Germinal center (tissue), 1 donor: ENCODE data around the gene ATP5ME.
A peak's percentile ranks its signal among the peaks of the same experiment; 100 is the strongest.
"Not testable (repeated sequence)": the region's sequence is repeated elsewhere in the genome, so short reads cannot be mapped to it uniquely, and the experiment has no call there.

Experiments used
- DNase-seq: peaks from one replicate; pipeline ENCODE4 v3.0.0; 2012; ENCODE audit warnings: mixed read lengths, low spot score

The ATP5ME gene

DNA sequence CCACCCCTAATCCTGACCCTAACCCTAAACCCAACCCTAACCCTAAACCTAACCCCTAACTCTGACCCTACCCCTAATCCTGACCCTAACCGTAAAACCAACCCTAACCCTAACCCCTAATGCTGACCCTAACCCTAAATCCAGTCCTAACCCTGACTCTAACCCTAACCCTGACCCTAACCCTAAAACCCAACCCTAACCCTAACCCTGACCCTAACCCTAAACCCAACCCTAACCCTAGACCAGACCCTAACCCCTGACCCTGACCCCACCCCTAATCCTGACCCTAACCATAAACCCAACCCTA is 30.8 kb upstream of the ATP5ME start:
- DNase-seq = no peak

DNA sequence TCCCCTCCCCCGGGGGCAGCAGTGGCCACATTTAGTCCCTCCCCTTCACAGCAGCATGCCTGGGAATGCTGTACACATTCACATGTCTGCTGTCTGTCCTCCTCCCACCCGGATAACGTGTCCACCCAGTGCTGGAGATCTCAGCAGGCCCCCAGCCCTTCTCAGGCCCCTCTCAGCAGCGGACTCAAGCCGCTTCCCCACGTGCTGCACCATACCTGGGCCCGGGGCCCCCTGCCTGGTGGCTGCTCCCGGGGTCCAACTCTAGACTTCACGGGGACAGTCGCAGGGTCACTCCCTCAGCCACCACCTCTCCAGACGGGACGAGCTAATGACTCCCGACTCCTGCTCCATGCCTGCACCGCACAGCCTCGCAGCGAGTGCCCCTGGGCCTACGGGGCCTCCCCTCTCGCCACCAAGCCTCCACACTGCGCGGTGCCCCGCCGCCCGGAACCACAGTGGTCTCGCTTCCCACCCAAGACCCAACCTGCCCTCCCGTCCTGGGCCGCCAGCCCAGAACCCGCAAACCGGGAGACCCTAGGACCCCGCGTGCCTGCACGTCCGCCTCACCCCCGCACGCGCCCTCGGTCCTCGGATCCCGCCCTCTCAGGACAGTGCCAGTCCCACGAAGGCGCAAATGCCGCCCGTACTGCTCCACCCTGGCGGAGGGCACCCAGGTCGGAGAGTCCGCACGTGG is 30.3 kb upstream of the ATP5ME start:
- DNase-seq = no peak

DNA sequence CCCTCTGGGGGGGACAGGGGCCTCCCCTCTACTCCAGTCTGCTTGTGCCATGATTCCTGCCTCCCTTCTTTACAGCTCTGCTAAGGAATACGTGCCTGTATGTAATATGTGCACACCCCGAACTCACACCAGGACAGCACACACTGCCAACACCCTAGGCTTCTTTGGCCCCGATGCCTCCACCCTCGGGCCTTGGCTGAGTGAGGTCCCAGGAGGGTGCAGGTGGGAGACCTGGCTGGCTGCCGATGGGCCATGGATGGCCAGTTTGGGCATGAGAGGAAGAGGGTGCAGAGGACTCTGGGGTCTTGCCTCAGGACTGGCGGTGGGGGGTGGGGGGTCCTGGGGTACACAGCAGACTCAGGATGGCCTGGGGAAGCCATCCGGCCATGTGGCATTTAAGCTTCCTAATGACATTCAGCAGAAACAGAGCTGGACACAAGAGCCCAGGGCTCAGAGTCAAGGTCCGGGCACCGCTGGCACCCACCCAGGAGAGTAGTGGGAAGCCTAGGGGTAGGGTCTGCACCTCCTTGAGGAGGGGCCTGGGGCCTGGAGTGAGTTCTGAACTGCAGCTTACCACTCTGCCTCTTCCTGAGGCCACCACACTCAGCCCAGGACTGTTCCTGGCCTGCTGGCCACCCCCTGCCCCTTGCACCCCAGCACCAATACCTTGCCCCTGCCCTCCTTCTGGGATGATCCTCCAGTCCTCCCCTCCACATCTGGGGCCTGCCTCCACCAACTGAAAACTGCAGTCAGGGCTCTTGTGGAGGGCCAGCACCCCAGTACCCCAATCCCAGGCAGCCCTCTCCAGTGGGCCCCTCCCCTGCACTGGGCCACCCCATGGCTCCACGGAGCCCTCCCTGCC is 29.5 kb upstream of the ATP5ME start:
- no peak for DNase-seq

DNA sequence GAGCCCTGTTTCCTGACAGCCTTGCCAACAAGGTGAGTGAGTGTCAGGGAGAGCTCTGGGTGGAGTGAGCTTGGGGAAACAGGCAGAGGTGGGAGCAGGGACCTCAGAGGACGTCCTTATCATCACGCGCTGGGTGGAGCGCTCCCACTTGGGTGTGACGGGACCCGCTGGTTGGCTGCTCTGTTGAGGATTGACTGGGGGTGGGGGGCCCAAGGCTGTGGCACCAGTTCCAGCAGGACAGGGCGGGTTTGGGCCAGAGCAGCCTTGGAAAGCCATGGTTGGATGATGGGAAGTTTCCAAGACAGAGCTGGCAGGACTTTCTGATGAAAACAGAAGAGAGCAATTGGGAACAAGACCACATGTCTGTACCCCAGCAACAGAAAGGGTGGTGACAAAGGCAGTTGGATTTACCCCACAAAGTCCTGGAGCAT is 28.6 kb upstream of the ATP5ME start:
- DNase-seq = no peak

DNA sequence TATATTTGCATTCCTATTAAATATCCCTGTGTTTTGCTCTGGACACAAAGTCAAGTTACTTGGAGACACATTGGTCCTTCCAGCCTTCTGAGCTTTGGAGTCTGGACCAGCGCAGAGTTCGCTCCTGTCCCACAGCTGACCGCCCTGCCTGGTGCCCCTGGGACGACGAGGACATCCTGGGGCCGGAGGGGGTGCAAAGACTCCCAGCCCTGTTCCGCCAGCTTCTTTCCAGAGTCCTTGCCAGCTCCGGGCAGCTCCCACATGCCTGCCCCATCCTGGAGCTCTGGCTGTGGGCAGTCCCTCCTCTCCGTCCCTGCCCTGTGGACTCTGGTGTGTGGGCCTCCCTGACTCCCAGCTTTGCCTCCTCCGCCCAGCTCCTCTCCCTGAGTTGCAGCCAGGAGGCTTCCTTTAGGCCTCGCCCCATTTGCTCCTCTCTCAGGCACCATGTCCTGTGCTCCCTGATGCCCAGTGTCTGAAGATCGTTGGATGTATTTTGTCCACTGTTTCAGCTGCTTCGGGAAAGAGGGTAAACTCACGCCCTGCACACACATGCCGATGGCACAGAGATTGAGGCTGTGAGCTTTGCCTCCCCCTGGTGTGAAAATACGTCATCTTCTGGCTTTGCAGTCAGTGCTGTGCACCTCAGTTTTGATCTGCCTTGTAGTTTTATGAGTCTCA is 26.6 kb upstream of the ATP5ME start:
- DNase-seq = no peak

DNA sequence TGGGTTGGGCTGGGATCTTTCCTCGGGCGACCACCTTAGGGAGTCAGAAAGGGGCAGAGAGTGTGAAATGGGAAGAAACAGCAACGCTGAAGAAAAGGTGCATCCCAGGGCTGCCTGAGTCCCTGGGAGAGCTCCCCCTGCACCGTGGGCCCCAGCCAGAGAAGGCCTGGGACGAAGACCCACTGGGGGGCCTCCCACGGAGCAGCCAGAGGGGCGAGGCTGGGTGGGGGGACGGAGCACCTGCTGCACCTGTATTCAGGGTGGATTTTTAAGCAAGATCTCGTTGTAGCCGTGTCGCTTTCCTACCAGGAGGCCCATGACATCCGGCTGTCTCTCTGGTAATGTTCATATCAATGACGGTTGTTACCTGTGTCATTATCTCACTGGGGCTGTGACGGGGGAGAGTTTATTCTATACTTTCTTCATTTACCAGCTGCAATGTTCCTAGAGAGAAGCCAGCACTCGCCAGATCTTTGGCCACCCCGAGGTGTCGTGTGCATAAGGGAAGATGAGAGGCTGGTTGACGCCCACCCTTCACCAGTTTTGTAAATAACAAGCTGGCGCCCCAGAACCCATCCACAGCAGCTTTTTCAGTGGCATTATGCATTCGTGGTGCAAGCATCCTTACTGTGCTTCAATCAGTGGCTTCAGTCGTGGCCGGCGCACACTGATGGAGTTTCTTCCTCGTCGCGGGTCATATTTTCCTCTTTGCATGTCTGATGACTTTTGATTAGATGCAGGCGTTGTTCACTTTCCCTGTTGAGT is 25.9 kb upstream of the ATP5ME start:
- DNase-seq = no peak

DNA sequence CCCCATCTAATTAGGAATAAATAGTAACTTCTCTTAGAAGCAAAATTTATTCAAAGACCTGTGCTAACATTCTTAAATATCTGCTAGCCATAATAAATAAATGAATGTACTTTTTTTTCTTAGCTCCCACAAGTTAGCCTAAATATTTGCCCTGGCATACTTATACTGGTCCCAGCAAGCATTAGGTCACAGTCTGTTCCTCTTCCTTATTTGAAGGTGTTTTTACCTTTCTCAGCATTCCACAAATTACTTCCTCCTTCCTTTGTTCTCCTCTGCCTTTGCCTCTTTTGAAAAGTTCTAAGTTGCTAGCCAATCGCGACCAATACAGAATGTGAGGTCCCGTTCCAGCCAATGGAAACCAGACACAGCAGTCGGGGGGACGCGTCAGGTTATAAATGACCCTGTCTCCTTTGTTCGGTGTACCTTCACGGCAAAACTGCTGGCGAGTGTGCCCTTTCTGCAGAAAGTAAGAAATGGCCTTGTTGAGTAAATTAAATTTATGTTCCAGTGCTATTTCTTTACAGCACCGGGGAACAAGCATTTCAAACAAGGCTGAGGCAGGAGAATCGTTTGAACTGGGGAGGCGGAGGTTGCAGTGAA is 20.4 kb upstream of the ATP5ME start:
- not testable (repeated sequence) for DNase-seq

DNA sequence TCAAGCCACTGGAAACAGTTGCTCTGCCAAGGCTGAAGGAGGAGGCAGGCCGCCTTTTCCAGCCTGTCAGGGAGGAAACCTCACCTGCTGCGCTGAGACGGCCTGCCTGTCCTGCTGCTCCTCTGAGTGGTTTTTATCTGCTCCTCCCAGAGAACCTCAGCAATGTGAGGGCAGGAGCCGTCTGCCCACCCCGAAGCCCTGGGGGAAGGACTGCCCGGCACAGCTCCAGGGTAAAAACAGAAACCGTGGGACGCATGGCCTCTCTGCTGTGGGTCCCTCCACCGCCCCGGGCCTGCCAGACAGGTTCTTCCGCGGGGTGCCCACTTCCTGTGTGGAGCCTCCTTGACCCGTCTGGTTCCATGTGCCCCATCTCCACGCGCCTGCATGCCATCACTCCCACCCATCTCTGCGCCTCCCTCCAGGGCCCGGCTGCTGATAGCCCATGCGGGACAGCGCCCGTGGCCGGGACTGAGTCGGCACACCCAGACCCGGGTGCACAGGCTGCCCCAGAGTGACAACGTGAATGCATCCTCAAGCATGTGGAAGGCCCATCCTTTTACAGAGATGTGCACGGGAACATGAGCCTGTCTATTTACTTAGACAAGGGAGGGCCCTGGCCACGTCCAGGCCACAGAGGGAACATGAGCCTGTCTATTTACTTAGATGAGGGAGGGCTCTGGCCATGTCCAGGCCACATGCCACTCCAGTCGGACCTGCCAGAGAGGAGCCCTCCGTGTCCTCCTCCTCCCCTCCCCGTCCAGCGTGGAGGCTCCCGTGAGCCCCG is 18.9 kb upstream of the ATP5ME start:
- no peak for DNase-seq

DNA sequence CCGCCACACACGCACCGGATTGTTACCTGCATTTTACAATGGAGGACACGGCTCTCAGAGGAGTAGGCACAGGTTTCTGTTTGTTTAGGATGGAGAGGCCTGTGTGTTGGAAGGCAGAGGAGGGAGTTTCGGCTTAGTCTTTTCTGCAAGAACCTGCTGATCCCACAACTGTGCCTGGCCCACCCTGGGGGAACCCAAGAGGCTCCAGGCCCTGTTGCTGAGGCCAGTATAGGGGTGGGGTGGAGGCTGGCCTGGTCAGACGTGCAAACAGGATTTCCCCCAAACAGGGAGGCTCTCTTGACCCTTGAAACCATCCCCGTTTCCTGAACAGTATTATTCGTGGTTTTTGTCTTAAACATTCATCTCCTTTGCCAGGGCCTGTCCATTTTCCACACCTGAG is 15.6 kb upstream of the ATP5ME start:
- DNase-seq = no peak

DNA sequence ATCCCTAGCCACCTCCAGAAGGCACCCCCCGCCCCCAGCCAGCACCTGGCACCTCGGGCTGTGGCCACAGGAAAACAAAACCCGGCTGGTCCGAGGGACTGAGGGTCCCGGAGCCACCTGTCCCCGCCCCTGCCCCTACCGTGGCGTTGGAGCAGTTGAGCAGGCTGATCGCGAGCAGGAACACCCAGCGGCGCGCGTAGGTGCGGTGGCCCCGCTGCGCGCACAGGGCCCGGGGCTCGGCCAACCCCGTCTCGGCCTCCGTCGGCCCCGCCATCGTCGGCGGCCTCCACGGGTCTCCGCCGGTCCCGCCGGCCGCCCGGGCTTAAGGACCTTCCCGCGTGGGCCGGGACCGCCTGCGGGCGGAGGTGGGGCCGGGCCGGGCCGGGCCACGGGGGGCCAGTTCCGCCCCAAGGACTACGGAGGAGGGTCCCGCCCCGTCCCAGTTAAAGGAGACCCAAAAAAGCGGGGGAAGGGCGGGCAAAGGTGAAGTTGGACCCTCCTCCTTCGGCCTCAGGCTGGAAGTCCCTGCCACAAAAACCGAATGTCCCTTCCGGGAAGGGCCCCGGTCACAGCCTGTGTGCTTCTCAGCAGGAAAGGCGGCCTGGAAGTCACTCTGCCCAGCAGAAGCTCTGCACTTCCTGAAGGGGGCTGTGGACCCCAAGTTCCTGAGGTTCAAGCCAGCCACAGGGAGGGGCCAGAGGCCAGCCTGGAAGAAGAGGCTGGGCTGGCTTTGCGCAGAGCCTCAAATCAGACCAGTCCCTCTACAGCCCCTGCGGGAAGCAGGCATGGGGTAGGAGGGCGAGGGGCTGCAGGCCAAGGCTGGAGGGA is 15.0 kb upstream of the ATP5ME start, which contains the start of gene SLC49A3:
Gene SLC49A3 (minus strand): TSS at position 298 of the 828 bp plus-strand sequence. CDS start 24 bp downstream, at position 274.
- DNase-seq = no peak

DNA sequence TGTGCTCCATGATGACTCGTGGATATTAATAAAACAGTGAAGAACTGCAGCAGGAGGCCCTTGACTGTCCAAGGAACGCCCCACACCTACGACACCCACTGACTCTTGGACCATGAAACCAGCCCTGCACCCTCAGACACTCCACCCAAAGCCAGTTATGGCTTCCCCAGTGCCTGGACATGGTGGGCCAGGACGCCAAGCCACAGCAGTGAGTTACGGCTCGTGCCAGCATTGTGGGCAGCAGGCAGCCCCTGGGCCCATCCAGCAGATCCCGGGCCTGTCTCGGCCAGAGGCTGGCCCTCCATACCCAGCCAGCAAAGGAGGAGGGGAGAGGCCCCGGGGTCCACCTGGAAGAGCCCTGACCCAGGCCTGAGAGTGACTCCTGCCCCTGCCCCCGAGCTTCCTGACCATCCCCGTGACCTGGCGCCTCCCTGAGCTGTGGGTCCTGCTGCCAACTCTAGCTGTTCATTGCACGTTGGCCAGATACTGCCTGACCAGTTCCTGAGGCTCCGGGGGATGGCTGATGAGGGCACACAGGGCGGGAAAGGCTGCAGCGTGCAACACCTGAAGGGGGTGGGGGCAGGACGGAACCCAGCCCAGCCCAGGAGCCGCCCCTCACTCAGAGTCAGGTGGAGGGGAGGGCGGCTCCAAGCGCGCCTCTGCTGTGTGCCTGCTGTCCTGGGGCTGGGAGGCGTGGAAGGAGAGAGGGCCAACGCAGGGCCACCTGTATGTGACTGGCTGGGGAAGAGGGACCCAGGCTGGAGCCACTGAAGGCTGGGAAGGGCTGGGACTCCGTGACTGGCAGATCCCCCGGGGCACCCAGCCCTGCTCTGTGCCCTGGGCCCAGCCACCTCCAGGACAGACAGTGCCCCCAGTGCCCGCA is 14.1 kb upstream of the ATP5ME start:
- DNase-seq = no peak

DNA sequence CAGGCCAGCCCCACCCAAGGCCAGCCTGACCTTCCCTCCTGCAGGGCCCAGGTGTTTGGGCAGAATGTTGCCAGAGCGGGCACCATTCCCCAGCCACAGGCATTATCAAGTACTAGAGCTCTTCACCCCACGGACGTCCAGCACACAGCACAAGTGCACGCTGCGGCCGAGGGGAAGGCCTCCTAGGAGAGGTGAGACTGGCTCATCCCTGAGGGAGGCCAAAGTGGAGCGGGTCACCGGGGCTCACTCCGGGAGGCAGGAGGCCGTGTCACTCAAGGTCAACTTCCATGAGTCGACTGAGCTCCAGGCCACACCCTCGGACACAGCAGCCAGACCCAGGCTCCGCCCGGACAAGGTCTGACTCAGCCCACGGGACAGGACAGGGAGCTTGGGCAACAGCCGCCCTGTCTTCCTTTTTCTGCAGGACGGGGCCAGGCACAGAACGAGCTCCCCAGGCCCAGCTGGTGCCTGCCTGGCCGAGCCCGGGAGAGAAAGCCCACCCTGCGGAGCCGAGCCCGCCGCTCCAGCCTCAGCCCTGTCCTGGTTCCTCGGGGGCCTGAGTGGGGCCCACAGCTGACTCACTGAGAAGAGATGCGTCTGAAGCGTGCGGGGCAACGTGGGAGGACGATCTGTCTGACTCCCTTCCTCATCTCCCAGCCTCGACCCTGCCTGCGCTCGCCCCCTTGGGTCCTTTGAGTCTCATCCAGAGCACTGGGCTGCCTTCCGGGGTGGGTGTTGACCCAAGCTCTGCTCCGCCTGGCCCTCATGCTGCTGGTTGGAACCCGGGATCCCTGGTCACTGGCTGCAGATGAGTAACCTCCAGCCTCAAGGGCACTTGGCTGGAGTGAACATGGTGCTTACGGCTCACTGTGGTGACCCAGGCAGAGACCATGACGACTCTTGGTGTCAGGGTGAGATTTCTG is 13.2 kb upstream of the ATP5ME start:
- no peak for DNase-seq

DNA sequence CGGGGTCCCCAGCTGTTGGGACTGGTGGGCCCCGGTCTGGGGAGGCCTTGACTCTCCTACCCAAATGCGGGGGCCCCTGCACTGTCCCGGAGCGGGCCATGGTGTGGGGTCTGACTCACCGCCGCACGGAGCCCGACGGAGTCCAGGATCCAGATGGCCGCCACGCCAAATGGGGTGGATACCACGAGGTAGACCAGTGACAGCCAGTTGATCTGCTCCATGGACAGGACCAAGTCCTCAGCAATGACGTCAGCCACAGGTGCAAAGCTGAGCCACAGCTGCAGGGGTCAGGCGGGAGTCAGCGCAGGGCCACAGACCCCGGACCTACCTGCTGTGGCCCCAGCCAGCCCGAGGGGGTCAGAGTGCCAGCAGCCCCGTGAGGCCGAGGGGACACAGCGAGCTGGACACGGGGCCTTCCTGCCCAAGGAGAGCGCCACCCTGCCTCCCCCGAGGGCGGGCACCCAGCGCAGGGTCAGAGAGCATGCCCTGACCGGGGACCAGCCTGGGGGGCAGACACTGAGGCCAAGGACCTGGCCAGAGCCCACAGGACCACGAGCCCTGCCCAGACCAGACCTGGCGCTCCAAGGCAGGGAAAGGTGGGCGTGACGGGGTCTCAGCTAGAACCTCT is 12.5 kb upstream of the ATP5ME start:
- no peak for DNase-seq

DNA sequence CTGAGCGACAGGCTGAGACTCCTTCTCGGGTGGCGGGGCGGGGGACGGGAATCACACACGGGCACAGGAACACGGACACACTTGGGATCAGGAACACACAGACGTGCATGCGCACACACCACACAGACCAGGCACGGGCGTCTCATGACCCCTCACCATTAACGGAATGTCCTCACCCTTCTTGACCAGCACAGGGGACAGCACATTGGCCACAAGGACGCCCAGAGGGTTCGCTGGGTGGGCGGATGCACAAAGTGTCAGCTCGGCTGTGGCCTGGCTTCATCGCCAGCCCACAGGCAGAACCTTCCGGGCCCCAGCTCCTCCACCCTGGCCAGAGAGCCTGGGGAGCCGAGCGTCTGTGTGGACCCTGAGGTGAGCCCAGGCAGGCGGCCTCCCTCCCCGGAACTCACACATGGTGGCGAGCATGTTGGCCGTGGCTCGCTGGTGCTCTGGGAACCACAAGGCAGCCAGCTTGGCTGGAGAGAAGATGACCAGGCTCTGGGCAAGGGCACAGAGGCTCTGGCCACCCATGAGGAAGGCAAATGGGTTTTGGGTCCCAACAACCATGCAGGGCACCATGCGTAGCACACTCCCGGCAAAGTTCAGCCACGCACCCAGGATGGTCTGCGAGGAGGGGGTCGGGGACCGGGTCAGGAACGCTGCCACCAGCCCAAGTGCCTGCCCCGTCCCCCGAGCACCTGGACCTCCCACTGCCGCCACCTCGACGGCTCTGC is 11.8 kb upstream of the ATP5ME start:
- no peak for DNase-seq

DNA sequence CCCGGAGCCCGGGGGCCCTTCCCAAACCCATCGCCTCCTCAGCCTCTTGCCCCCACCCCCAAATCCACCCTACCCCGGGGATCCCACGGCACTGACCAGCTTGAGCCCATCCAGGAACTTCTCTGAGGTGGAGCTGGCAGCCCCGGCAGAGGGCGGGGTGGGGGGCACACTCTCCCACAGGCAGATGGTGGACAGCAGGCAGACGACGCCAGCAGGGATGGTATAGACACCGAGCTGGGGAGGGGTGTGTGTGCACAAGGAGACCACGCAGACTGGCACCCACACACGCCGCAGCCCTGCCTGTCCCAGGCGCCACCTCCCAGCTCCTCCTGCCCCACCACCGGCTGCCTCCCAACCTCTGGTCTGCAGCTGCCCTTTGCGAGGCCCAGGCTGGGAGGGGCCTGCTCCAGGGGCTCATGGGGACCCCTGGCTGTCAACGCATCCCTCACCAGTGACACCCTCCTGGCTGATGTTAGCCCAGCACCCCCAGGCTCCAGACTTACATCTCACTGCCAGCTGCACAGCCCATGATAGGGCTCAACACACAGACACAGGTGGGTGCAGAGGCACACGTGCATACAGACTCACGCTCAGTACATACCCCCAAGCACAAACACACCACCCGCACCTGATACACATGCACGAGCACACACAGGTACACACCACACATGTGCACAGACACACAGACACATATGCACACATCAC is 10.7 kb upstream of the ATP5ME start:
- DNase-seq = no peak

DNA sequence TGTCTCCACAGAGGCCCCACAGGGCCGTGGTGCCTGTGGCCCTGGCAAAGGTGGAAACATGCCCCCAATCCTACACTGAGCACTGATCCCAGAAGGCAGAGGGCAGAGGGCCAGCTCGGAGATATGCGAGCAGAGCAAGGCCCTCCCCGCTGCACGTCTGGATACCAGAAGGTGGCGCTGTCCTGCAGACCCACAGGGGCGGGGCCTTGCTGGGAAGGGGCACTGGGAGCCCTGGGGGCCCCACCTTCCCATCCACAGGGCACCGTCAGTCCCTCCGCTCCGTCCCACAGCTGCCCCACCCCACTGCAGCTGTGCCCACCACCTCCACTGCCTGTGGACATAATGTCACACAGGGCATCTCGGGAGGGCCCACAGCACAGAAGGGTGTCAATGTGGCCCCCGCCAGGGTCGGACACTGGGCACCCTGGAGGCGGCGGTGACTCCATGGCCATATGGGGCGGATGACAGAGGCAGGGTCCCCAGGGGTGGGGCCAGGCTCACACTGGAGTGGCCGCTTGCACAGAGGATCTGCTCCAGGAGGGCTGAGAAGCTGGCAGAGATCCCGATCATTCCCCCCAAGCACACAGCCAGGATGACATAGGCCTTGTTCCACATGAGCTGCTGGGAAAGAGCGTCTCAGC is 10.0 kb upstream of the ATP5ME start:
- peak; percentile 44 for DNase-seq
